Uterus (tissue), 2 donors: ENCODE data around the gene EVI5.

Experiments
- CTCF ChIP-seq, 4 experiments: fragments of 200-600 bp in 2 of 4; fragments of 450-650 bp in 2 of 4; sonication (generic) in 2 of 4; IDR thresholded peaks; one replicate each; pipeline ENCODE4 v1.5.1; 2016 to 2019; ENCODE audit warnings: antibody characterized with exemption in 4 of 4, mild to moderate bottlenecking in 2 of 4, moderate library complexity in 1 of 4
- POLR2A ChIP-seq, 2 donors: fragments of 450-650 bp; IDR thresholded peaks; one replicate each; pipeline ENCODE4 v1.6.1; 2016; ENCODE audit warnings: antibody characterized with exemption in 2 of 2, mild to moderate bottlenecking in 1 of 2, moderate library complexity in 1 of 2

GRCh38 chr1:92817137-92817697, 32.3 kb upstream of the EVI5 start:
- TF ChIP-seq CTCF (IDR thresholded peaks at IDR 0.05) (no peak), POLR2A (IDR thresholded peaks at IDR 0.05) (no peak)
